SU-DHL-6 (cell line): ENCODE measurements around the gene DGUOK.

Experiments
- H2AFZ ChIP-seq: fragments of 200-600 bp; sonication (generic); 2 replicates; pipeline ENCODE4 v1.6.1; 2014; ENCODE audit warnings: low read depth, mild to moderate bottlenecking, moderate library complexity, mixed read lengths, antibody characterized with exemption, low read length; ENCODE audit not compliant: severe bottlenecking
- H3F3A ChIP-seq: fragments of 200-600 bp; shearing (Covaris generic); 2 replicates; pipeline ENCODE4 v1.6.0; 2016; ENCODE audit warnings: antibody characterized with exemption, mild to moderate bottlenecking; ENCODE audit not compliant: insufficient read depth
- H3K27ac ChIP-seq: fragments of 200-600 bp; sonication (generic); 2 replicates; pipeline ENCODE4 v1.5.1; 2016; ENCODE audit warnings: low read depth, mild to moderate bottlenecking, low read length, moderate library complexity, mixed read lengths
- H3K27me3 ChIP-seq: fragments of 200-600 bp; sonication (generic), shearing (Covaris generic); 2 replicates; pipeline ENCODE4 v1.6.0; 2014; ENCODE audit warnings: mild to moderate bottlenecking, low read length
- H3K36me3 ChIP-seq: fragments of 200-600 bp; sonication (generic); 2 replicates; pipeline ENCODE4 v1.6.1; 2014; ENCODE audit warnings: mild to moderate bottlenecking, low read length, mixed read lengths
- H3K4me2 ChIP-seq: fragments of 300-600, 200-600 bp; shearing (Covaris generic), sonication (generic); 2 replicates; pipeline ENCODE4 v1.6.0; 2014; ENCODE audit warnings: low read length, low read depth, mild to moderate bottlenecking; ENCODE audit not compliant: poor library complexity, severe bottlenecking
- H3K4me3 ChIP-seq: fragments of 200-600 bp; sonication (generic); 2 replicates; pipeline ENCODE4 v1.5.1; 2014; ENCODE audit warnings: antibody characterized with exemption, low read length, mild to moderate bottlenecking, mixed read lengths; ENCODE audit not compliant: insufficient read depth, poor library complexity, severe bottlenecking
- H3K79me2 ChIP-seq: fragments of 200-600 bp; sonication (generic); 2 replicates; pipeline ENCODE4 v1.6.1; 2014; ENCODE audit warnings: mild to moderate bottlenecking, low read length, moderate library complexity; ENCODE audit not compliant: insufficient read depth
- H3K9ac ChIP-seq: fragments of 200-600 bp; sonication (generic); 2 replicates; pipeline ENCODE4 v1.7.0; 2014; ENCODE audit warnings: mild to moderate bottlenecking, low read length
- H3K9me2 ChIP-seq: fragments of 200-600 bp; sonication (generic); replicated peaks from 2 replicates; pipeline ENCODE4 v1.6.1; 2014; ENCODE audit warnings: low read length; ENCODE audit not compliant: insufficient read depth
- H3K9me3 ChIP-seq: fragments of 200-600 bp; sonication (generic); 2 replicates; pipeline ENCODE4 v1.6.1; 2014; ENCODE audit warnings: low read length, mixed read lengths; ENCODE audit not compliant: insufficient read depth
- H4K20me1 ChIP-seq: fragments of 200-600 bp; sonication (generic); 2 replicates; pipeline ENCODE4 v1.6.1; 2014; ENCODE audit warnings: low read depth, mild to moderate bottlenecking, antibody characterized with exemption, low read length, moderate library complexity, mixed read lengths
- CTCF ChIP-seq: fragments of 200-600 bp; sonication (generic); IDR thresholded peaks from one replicate; pipeline ENCODE4 v1.5.1; 2017; ENCODE audit warnings: antibody characterized with exemption, mild to moderate bottlenecking, low read length, moderate library complexity; ENCODE audit not compliant: insufficient read depth, poor library complexity, severe bottlenecking
- EZH2phosphoT487 ChIP-seq: fragments of 200-600 bp; sonication (generic), shearing (Covaris generic); conservative IDR thresholded peaks from 2 replicates; pipeline ENCODE4 v1.6.1; 2018; ENCODE audit warnings: mild to moderate bottlenecking, antibody characterized with exemption, low read length, moderate library complexity, mixed read lengths

Gene DGUOK

GRCh38 chr2:73969356-73969755 is 42.7 kb downstream of the DGUOK start:
- H3K27me3 ChIP-seq: no peaks in the 10 kb centered on the region
- no peaks in the 10 kb centered on the region for H3K9me2 ChIP-seq
- H4K20me1 ChIP-seq: no peaks in the 10 kb centered on the region; the same call in 1 of the 2 replicates
- H3K79me2 ChIP-seq: no peaks in the 10 kb centered on the region
- no peak overlapping the region for H3K4me3 ChIP-seq
- no peaks in the 10 kb centered on the region for H3F3A ChIP-seq
- H3K36me3 ChIP-seq: no peaks in the 10 kb centered on the region
- no peak overlapping the region for H3K4me2 ChIP-seq
- no peaks in the 10 kb centered on the region for H3K9me3 ChIP-seq
- H3K27ac ChIP-seq: no peak overlapping the region
- no peak overlapping the region for H2AFZ ChIP-seq
- H3K9ac ChIP-seq: no peak overlapping the region
- TF ChIP-seq EZH2phosphoT487 (no peak), CTCF (no peak)

DNA sequence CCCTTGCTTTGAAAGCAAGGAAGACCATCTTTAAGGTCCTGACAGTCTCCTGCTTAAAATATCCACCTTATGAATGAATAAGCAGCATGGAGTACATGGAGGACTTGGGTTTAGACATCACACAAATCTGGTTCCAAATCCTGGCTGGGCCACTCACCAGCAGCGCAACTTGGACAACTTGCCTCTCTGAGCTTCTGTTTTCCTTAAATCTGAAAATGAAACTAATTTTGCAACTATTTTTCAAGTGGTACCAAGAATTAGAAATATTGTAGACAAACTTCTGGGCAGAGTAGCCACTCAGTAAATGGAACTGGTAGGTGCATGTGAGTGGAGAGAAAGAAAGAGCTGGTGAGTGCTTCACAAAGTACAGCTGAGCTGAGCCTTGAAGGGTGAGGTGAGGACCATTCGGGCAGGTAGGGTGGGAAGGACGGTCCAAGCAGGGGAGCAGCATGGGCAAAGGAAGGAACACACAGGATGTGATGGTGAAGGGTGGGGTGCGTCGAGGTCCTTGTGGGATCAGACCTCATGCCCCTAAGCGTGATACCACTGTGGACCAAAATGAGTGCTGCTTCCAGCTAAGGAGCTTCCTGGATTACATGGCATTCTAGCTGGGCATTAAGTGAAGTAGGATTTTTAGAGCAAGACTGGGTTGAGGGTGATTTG is 43.6 kb downstream of the DGUOK start:
- H3K79me2 ChIP-seq: no peaks in the 10 kb centered on the region
- no peaks in the 10 kb centered on the region for H3K9me2 ChIP-seq
- H3K9me3 ChIP-seq: no peaks in the 10 kb centered on the region
- no peak overlapping the region for H2AFZ ChIP-seq
- no peak overlapping the region for H3K4me2 ChIP-seq
- no peaks in the 10 kb centered on the region for H3K27me3 ChIP-seq
- H3K4me3 ChIP-seq: no peak overlapping the region
- no peak overlapping the region for H3K27ac ChIP-seq
- H3K36me3 ChIP-seq: no peaks in the 10 kb centered on the region
- no peaks in the 10 kb centered on the region; the same call in 1 of the 2 replicates for H4K20me1 ChIP-seq
- no peaks in the 10 kb centered on the region for H3F3A ChIP-seq
- no peak for TF ChIP-seq CTCF
- TF ChIP-seq EZH2phosphoT487: no peak
- H3K9ac ChIP-seq: no peak overlapping the region

- H2AFZ ChIP-seq: no peak overlapping the region
- no peak overlapping the region for H3K4me3 ChIP-seq
- H3K27me3 ChIP-seq: no peaks in the 10 kb centered on the region
- H3K9me2 ChIP-seq: no peaks in the 10 kb centered on the region
- no peaks in the 10 kb centered on the region for H3K9me3 ChIP-seq
- H3K79me2 ChIP-seq: no peaks in the 10 kb centered on the region
- no peak overlapping the region for H3K9ac ChIP-seq
- no peaks in the 10 kb centered on the region for H3K36me3 ChIP-seq
- no peak overlapping the region for H3K27ac ChIP-seq
- no peak overlapping the region for H3K4me2 ChIP-seq
- no peaks in the 10 kb centered on the region; the same call in 1 of the 2 replicates for H4K20me1 ChIP-seq
- H3F3A ChIP-seq: no peaks in the 10 kb centered on the region
- TF ChIP-seq CTCF (no peak), EZH2phosphoT487 (no peak)
Observed at GRCh38 chr2:73970850-73971471, 44.3 kb downstream of the DGUOK start.
